ENCODE data around the gene SRRT. TPM values are rescaled to one million over a fixed set of nuclear protein-coding genes. Genes with fewer than 3 reads are reported as not detected.

SRRT gene, protein sequence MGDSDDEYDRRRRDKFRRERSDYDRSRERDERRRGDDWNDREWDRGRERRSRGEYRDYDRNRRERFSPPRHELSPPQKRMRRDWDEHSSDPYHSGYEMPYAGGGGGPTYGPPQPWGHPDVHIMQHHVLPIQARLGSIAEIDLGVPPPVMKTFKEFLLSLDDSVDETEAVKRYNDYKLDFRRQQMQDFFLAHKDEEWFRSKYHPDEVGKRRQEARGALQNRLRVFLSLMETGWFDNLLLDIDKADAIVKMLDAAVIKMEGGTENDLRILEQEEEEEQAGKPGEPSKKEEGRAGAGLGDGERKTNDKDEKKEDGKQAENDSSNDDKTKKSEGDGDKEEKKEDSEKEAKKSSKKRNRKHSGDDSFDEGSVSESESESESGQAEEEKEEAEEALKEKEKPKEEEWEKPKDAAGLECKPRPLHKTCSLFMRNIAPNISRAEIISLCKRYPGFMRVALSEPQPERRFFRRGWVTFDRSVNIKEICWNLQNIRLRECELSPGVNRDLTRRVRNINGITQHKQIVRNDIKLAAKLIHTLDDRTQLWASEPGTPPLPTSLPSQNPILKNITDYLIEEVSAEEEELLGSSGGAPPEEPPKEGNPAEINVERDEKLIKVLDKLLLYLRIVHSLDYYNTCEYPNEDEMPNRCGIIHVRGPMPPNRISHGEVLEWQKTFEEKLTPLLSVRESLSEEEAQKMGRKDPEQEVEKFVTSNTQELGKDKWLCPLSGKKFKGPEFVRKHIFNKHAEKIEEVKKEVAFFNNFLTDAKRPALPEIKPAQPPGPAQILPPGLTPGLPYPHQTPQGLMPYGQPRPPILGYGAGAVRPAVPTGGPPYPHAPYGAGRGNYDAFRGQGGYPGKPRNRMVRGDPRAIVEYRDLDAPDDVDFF
- 100 to 1,000 TPM; 136 to 156 (median 154) TPM for polyA plus RNA-seq (ENCODE audit: insufficient read length in 3 of 3)

- DNase-seq (ENCODE audit: low read depth in 3 of 3, low spot score in 2 of 3) = peak; percentile 93 to 99 (median 96)
Observed at GRCh38 chr7:100874577-100875355, at the start of gene SRRT. Gene SRRT, plus strand, starts transcription at chr7:100875103. Its CDS starts 488 bp downstream, at chr7:100875591.

- no peak for DNase-seq (ENCODE audit: low read depth in 3 of 3, low spot score in 2 of 3)
Observed at GRCh38 chr7:100825215-100825671, 49.7 kb upstream of the SRRT start.

DNA sequence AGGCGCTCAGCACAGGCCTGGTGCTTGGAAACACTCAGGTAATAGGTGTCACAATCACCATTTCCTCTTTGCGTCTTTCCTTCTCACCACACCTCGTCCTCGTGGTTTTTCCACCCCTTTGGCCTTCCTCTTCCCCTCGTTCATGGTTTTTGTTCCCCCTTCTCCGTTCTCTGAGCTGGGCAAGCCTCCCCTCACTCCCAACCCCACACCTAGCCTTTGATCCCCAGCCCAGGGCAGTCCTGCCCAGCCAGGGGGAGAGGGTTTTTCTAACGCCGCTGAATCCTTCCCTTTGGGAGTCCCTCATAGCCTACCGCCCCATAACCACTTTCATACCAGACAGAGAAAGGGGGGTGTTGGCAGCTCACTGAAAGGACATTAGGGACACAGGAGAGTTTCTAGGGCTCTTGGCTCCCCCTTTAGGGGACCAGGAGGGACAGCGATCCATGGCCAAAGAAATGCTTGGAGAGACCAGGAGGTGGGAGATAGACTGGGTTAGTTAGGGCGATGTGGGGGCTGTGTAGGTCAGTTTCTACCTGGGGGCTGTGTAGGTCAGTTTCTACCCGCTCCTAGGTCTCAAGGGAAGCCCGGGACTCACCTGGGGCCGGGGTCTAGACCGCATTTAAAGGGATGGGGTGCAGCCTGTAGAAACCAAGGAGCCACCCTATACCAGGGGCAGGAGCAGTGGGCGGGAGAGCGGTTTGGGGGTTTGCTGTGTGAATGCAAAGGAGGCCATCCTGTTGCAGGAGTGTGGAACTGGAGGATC lies 49.0 kb upstream of the SRRT start:
- DNase-seq (ENCODE audit: low read depth in 3 of 3, low spot score in 2 of 3) = no peak

DNA sequence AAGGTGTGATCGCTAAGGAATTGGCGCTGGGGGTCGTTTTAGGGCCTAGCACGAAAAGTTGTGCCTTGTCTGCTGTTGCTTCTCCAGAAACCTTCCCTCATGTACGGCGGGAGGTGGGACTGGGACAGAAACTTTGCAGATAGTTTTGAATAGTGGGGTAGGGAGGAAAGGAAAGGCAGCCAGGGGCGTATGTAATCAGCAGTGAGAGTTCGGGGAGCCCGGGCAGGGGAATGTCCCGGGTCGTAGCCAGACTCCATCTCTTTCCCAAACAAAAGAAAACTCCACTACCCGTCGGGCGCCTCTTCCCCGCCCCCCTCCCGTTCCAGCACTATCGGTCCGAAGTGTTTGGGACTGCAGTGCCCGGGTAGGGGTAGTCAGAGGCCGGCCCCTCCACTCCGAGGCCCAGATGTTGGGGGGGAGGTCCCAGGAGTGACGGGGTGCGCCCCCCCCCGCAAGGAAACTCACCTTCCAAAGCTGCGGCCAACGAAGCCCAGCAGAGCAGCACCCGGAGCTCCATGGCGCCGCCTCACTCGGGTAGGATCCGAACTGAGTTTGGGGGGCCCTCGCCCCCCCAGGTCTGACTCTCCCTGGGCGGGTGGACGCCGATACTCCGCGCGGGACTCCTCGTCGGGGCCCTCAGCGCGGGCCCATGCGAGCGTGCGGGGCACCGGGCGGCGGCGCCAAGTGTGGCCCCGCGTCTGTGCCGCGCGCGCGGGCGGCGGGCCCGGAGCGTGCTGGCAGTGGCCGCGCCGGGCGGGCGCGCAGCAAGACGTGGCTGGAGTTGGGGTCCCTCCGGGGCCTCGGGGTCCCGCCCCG lies 48.2 kb upstream of the SRRT start:
- DNase-seq (ENCODE audit: low read depth in 3 of 3, low spot score in 2 of 3) = no peak

DNA sequence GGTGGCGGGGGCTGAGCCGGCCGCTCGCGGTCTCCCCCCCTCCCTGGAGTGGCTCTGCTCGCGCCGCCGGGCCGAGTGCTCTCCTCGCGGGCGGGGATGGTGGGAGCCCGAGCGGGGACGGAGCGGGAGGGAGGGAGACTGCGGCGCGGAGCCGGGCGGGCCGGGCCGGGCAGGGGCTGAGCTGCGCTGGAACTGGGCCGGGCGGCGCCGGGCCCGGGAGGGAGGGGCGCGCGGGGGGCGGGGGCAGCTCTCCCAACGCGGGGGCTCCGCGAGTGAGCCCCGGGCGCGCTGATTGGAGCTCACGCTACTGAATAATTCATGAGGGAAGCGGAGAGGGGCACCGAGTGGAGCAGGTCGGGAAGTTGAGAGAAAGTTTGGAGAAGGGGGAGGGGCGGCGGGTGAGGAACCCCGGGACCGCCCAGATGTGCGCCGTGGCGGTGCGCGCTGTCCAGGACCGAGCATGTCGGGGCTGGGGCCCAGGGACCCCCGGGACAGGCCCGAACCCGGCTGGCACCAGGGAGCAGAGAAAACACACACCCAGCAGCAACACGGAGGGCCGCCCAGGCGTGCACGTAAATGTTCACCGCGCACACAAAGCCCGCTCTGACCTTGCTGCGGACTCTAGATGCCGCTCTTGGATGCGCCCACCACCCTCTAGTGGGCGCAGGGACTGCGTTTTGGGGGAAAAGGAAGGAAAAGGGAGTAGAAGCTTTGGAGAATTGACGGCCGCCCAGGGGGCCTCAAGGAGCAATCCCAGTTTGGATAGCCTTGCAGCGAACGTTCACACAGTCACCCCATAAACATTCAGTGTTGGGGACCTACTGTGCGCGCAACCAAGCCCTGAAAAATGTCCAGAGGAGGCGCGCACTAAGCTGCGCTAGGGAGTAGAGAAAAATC lies 47.3 kb upstream of the SRRT start, which contains the start of gene EPHB4:
Gene EPHB4 (minus strand): TSS at position 194 of the 897 bp plus-strand sequence. CDS start 493 bp downstream, outside the sequence.
- peak in 1 of 3 donors; percentile 83 for DNase-seq (ENCODE audit: low read depth in 3 of 3, low spot score in 2 of 3)

GRCh38 chr7:100829150-100829716 lies 45.7 kb upstream of the SRRT start:
- DNase-seq (ENCODE audit: low read depth in 3 of 3, low spot score in 2 of 3) = no peak

GRCh38 chr7:100830396-100830795 lies 44.5 kb upstream of the SRRT start:
- no peak for DNase-seq (ENCODE audit: low read depth in 3 of 3, low spot score in 2 of 3)

DNA sequence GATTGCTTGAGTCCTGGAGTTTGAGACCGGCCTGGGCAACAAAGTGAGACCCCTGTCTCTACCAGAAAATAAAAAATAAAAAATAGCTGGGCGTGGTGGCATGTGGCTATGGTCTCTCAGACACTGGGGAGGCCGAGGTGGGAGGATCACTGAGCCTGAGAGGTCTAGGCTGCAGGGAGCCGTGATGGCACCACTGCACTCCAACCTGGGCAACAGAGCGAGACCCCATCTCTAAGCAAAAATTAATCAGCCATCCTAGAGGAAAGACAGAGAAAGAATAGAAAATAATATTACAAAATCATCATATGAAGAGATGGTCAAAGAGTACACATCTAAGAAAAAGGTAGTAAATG lies 42.6 kb upstream of the SRRT start:
- no peak for DNase-seq (ENCODE audit: low read depth in 3 of 3, low spot score in 2 of 3)

DNA sequence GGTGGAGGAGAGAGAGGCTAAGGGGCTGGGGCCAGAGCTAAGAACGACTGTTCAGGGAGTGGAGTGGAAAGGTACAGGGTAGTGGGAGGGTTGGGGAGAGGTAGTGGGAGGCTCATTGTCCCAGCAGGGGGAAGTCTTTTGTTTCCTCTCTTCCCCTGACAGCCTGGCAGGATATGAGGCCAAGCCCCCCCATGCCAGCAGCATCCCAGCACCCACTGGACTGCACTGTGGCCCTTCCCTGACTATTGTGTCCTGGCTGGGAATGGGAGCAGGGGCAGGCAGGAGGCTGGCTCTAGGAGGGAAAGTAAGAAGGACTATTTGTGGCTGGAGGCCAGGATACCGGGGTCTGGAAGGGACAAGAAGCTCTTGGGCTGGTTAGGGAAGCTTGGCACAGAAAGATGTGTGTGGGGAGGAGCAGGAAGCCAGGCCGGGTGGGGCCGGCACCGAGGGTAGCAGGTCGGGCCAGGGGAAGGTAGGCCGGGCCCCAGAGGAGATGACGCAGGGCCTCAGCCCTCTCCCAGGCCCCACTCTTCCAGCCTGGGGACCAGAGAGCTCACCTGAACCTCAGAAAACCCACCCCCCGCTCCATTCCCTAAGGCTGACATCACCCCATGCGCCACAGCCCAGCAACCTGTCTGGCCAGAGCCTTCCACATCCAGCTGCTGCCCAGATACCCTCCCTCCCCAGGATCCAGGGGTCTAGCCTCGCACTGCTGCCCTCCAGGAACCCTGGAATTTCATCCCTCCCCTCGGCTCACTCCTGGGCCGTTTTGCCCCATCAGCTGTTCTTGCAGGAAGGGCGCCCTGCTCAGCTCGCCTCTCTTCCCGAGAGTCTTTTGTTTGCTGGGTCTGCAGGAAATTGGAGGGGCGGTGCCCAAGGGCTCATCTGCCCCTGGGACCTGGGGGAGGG lies 38.7 kb upstream of the SRRT start:
- DNase-seq (ENCODE audit: low read depth in 3 of 3, low spot score in 2 of 3) = no peak

GRCh38 chr7:100836812-100837098 lies 38.1 kb upstream of the SRRT start:
- DNase-seq (ENCODE audit: low read depth in 3 of 3, low spot score in 2 of 3) = no peak

GRCh38 chr7:100837099-100837836 lies 37.6 kb upstream of the SRRT start:
- peak in 1 of 3 donors; percentile 86 for DNase-seq (ENCODE audit: low read depth in 3 of 3, low spot score in 2 of 3)

DNA sequence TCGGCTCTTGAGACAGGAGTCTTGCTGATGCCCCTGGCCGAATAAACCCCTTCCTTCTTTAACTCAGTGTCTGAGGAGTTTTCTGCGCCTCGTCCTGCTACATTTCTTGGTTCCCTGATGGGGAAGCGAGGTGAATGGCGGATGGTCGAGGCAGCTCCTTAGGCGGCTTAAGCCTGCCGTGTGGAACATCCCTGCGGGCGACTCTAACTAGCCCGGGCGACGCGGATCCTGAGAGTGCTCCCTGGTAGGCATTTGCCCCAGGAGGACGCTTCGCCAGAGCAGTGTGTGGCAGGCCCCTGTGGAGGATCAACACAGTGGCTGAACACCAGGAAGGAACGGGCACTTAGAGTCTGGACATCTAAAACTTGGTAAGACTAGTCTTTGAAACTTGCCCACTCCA lies 35.5 kb upstream of the SRRT start:
- no peak for DNase-seq (ENCODE audit: low read depth in 3 of 3, low spot score in 2 of 3)

DNA sequence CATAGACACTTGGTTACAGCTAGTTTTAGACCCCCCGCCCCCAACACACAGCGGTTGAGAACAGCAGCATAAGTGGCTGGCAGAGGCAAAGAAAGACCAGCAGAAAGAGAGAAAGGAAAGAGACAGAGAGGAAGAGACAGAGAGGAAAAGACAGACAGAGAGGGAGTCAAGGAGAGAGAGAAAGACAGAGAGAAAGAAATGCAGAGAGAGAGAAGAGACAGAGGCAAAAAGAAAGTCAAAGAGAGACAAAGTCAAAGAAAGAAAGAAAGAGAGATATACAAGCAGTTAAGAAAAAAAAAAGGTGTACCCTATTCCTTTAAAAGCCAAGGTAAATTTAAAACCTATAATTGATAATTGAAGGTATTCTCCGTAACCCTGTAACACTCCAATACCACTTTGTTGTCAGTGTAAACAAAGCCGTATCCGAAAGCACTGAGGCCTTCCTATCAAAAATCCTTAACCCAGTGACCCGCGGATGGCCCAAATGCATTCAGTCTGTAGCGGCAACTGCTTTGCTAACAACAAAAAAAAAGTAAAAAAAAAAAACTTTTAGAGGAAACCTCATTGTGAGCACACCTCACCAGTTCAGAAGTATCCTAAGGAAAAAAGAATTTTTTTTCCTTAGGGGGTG lies 34.3 kb upstream of the SRRT start:
- DNase-seq (ENCODE audit: low read depth in 3 of 3, low spot score in 2 of 3) = no peak

- DNase-seq (ENCODE audit: low read depth in 3 of 3, low spot score in 2 of 3) = no peak
Observed at GRCh38 chr7:100847360-100847759, 27.5 kb upstream of the SRRT start.

GRCh38 chr7:100852048-100852872 lies 22.6 kb upstream of the SRRT start, which contains the start of gene SLC12A9:
Gene SLC12A9, plus strand, starts transcription at chr7:100852713. Its CDS starts 1,485 bp downstream, at chr7:100854198.
- no peak for DNase-seq (ENCODE audit: low read depth in 3 of 3, low spot score in 2 of 3)
